Astrocyte of the spinal cord (primary cell): ENCODE results near the gene SMC1B.
"Not testable (repeated sequence)": the region's sequence is repeated elsewhere in the genome, so short reads cannot be mapped to it uniquely, and the experiment has no call there.

Experiments
- DNase-seq: peaks from one replicate; pipeline ENCODE4 v3.0.0; 2011; ENCODE audit warnings: low read depth, low spot score
- H3K4me3 ChIP-seq: 2 replicates; pipeline ENCODE4 v1.5.1; 2011; ENCODE audit warnings: low read depth, mild to moderate bottlenecking, low read length, moderate library complexity
- in situ Hi-C: cut with HindIII; loops from 2 replicates; pipeline ENCODE4 v1.10.0; 2017; ENCODE audit warnings: low sequenced_read_pairs
- TF ChIP-seq, protein P1 (sequence below): IDR thresholded peaks from 2 replicates; pipeline ENCODE4 v1.5.1; 2012; ENCODE audit warnings: low read depth, mild to moderate bottlenecking, low read length, inconsistent platforms

The SMC1B gene

DNA sequence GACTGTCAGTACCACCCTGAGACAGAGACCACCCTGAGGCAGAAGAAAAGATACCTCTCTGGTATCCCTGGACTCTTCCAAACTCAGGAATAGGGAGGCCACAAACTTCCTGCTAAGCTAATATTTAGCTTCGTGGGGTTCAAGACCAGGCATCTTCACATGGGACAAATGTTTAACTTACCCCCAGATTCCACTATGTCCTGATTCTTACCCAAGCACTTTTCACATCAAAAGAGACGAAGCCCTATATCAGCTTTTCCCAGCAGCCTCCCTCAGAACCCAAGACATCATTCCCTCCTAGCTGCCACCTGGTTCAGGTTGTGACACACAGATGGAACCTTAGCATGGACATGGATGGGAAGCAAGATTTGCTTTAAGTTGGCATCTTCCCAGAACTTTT is 32.1 kb downstream of the SMC1B start:
- H3K4me3 ChIP-seq, result no peak overlapping the region
- TF ChIP-seq, protein P1, sequence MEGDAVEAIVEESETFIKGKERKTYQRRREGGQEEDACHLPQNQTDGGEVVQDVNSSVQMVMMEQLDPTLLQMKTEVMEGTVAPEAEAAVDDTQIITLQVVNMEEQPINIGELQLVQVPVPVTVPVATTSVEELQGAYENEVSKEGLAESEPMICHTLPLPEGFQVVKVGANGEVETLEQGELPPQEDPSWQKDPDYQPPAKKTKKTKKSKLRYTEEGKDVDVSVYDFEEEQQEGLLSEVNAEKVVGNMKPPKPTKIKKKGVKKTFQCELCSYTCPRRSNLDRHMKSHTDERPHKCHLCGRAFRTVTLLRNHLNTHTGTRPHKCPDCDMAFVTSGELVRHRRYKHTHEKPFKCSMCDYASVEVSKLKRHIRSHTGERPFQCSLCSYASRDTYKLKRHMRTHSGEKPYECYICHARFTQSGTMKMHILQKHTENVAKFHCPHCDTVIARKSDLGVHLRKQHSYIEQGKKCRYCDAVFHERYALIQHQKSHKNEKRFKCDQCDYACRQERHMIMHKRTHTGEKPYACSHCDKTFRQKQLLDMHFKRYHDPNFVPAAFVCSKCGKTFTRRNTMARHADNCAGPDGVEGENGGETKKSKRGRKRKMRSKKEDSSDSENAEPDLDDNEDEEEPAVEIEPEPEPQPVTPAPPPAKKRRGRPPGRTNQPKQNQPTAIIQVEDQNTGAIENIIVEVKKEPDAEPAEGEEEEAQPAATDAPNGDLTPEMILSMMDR, result no peak
- in situ Hi-C loops, result no loop called here
- no peak for DNase-seq

DNA sequence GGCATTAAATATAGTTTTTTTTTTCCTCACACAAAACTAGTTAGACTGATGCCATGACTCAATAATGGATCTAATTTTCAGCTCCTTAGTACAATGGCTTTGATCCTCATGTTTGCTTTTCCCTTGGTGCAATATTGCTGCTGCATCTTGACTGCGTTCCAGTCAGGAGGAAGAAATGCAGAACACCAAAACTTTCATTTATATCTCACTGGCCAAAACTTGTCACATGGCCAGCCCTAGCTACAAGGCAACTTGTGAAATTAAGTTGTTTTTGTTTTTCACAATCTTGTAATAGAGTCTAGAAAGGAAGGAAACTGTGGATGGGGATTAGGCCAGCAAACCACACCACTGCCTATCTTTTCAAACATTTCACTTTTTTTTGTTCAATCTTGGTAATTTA is 36.7 kb downstream of the SMC1B start:
- no peak for DNase-seq
- TF ChIP-seq, protein P1, result no peak
- H3K4me3 ChIP-seq, result no peak overlapping the region
- in situ Hi-C loops, result no loop called here

DNA sequence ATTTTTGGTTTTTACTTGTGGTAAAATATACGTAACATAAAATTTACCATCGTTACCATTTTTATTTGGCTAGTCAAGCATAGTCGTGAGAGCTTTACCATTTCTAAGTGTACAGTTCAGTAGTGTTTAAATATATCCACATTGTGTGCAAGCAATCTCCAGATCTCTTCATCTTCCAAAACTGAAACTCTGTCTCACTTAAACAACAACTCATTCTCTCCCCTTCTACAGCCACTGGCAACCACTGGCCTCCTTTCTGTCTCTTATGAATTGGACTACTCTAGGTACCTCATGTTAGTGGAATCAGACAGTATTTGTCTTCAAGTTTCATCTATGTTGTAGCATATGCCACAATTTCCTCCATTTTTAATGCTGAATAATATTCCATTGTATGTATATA is 37.4 kb downstream of the SMC1B start:
- in situ Hi-C loops, result no loop called here
- H3K4me3 ChIP-seq, result no peak overlapping the region
- TF ChIP-seq, protein P1, result no peak
- no peak for DNase-seq

DNA sequence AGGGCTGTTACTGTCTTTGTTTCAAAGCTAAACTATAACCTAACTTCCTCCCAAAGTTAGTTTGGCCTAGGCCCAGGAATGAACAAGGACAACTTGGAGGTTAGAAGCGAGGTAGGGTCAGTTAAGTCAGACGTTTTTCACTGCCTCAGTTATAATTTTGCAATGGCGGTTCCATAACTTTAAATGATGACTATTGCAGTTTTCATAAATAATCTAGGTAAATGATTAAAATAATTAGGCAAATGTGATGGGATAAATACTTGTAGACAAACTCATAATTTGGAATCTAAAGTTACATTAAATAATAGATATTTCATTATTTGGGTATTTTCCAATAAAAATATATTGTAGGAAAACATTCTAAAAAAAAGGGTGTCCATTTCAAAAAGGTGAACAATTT is 39.8 kb downstream of the SMC1B start:
- in situ Hi-C loops, DNase-seq, H3K4me3 ChIP-seq: not testable (repeated sequence)

DNA sequence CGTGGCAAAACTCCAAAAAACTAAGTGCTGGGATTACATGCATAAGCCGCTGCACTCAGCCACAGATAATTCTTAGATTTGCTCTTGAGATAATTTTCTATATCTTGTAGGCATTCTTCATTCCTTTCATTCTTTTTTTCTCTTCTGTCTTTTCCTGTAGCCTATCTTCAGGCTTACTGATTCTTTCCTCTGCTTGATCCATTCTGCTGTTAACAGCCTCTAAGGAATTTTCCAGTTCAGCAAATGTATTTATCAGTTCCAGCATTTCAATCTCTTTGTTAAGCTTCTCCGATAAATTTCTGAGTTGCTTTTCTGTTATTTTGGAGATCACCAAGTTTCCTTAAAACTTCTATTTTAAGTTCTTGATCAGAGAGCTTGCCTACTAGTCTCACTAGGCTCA is 46.7 kb downstream of the SMC1B start:
- in situ Hi-C loops, result no loop called here
- H3K4me3 ChIP-seq, result no peak overlapping the region
- no peak for DNase-seq
- TF ChIP-seq, protein P1, result no peak

DNA sequence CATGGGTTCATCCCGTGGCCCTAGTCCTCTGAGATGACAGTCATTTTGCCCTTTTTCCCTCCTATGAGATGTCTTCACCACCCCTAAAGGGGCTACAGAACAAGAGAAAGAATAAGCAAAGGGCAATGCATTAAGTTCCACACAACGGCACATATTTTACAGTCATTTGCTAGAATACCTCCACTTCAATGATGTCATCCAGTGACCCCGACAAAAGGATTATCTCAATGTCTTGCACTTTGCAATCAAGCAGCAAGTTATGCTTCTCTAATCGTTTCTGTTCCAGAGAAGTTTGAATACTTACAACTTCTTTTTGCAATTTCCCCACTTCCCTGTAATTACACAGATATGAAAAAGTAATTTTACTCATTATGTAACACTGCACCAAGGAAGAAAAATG is 53.8 kb downstream of the SMC1B start:
- in situ Hi-C loops, result no loop called here
- no peak overlapping the region for H3K4me3 ChIP-seq
- TF ChIP-seq, protein P1, result no peak
- no peak for DNase-seq

DNA sequence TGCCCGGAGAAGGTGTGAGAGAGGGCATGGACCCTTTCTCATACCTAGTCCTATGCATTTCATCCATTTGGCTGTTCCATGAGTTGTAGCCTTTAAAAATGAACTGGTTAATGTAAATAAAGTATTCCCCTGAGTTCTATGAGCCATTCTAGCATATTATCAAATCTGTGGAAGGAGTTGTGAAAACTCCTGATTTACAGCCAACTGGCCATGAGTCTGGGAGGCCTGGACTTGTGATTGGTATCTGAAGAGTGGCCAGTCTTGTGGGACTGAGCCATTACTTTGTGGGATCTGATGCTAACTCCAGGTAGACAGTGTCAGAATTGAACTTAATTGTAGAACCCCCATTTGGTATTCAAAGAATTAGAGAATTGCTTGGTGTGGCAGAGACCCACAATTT is 55.3 kb downstream of the SMC1B start:
- no peak for DNase-seq
- TF ChIP-seq, protein P1, result no peak
- in situ Hi-C loops, result no loop called here
- no peak overlapping the region for H3K4me3 ChIP-seq
